HG03135 (cell line): ENCODE results near the gene KLF12.

ENCODE experiments used
- ATAC-seq: cut with Tn5 transposase; IDR thresholded peaks from one replicate; pipeline ENCODE4 v1.9.1; 2021; ENCODE audit warnings: mild to moderate bottlenecking, moderate library complexity; ENCODE audit not compliant: unreplicated experiment

KLF12 gene

GRCh38 chr13:74134221-74134776, at the start of gene KLF12:
Gene KLF12 (minus strand): TSS chr13:74134404.
- ATAC-seq = peak; percentile 77

GRCh38 chr13:74182491-74182890, 48.3 kb upstream of the KLF12 start:
- ATAC-seq = no peak

- no peak for ATAC-seq
Observed at GRCh38 chr13:74174810-74175209, 40.6 kb upstream of the KLF12 start.

GRCh38 chr13:74173822-74174221, 39.6 kb upstream of the KLF12 start:
- no peak for ATAC-seq

DNA sequence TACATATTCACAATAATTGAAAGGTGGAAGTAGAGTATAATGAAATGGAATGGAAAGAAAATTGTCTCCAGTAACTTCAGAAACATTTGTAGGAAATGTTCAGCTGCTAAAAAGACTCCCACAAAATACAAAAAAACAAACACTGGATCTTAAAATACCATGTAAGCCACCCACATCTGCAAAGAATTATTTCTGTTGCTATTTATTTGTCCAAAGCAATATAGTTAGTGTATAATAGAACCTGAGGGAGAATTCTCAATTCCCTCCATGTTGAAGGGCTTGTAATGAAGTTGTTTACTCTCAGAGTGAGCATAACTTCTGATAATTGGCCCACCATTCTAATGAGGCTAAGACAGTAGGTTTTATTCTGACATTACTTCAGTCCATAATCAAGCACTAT, 37.4 kb upstream of the KLF12 start:
- ATAC-seq = no peak

DNA sequence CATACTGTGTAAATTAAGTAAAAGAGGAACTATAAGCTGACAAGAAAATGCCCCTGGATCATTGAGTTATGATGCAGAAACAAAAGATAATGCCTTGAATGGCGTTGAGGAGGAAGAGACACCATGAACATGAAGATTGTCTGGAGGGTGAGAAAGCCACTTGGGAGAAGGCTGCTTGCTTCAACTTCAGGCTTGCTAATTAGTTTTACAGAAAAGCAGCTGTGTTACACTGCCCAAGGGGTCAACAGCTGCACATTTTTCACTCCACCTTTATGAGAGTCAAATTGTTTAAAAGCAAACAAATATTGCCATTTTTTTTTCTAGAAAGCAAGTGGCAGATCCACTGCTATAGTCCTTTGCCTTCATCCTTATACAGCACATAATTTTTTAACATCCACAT, 35.5 kb upstream of the KLF12 start:
- ATAC-seq = no peak

DNA sequence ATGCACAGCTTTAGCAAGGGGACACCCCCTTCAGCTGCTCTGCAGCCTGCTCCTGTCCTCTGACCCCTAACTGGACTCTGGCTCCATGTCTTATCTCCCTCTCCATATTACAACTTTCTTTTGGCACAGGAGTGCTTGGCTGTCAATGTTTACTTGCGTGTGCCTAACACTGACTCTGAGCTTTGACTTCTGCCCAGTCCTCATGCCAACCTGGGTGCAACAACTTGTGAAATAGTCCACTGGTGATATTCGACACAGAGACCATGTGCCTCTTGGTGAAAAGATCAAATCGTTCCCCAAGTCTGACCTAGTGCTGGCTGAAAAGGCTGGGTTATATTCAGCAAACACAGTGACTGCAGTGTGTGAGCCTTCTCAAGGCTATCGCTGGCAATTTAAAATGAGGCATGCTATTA, 34.1 kb upstream of the KLF12 start:
- no peak for ATAC-seq

GRCh38 chr13:74166261-74167004, 32.2 kb upstream of the KLF12 start:
- ATAC-seq = no peak

- ATAC-seq = no peak
Observed at GRCh38 chr13:74162782-74163181, 28.6 kb upstream of the KLF12 start.

DNA sequence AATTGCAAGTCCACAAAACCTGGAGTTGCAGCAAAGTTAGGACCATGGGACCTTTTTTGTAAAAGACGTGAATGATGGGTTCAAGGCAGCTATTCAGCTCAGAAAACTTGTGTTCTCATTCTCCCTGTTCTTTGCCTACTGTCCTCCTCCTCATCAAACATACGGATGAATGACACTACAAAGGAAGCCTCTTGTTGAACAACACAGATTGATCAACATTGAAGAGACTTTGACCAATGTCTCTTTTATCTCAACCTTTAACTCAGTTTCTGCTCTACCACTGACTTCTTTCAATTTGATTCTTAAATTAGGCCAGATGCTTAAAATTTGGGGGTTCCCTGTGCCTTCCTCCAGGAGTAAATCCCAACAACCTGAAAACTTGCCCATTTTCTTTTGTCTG, 27.9 kb upstream of the KLF12 start:
- no peak for ATAC-seq

DNA sequence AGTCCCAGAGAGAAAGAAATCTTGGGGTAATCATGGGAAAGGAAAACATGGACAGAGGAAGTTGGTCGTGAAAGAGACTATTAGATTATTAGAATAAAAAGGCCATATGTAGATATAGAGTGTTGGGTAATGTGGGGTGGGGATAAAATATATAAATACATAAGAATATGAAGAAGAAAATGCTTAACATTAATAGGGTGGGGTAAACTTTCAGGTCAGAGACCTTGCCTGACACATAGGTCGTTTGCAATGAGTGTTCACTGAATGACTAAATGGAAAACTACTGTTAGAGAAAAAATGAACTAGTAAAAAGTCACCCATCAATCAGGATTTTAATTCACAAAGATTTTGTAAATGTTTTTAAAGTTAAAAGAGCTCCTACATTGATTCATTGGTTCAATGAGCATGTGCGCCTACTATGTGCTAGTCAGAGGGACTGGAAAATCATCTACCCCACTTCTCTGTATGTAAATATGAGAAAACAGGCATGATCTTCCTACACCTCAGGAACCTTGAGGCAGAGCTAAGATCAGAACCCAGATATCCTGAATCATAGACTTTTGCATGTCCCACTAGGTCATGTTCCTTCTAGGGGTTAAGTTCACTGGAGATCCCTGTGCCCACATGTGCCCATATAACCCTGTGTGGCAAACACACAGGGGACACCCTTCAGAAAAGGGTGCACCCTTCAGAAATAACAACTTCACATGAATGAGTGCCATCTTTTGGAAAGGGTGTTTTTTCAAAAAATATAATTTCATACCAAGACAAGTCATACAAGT, 24.6 kb upstream of the KLF12 start:
- no peak for ATAC-seq

- ATAC-seq = no peak
Observed at GRCh38 chr13:74158028-74158427, 23.8 kb upstream of the KLF12 start.

DNA sequence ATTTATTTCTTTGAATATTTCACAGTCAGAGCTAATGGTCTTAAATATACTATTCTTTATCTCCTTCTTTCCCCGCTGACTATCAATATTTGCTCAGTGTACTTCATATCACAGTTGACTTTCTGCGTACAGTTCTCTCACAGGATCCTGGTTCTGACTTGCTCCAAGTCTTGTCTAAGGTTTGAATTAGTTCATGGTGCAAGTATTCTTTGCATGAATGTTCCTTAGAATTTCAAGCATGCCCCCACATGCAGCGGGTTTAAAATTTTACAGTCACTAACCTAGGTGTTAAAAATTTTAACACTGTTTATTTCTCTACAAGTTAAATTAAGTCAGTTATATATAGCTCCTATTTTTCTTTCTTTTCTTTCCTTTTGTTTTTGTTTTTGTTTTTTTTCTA, 20.8 kb upstream of the KLF12 start:
- no peak for ATAC-seq

DNA sequence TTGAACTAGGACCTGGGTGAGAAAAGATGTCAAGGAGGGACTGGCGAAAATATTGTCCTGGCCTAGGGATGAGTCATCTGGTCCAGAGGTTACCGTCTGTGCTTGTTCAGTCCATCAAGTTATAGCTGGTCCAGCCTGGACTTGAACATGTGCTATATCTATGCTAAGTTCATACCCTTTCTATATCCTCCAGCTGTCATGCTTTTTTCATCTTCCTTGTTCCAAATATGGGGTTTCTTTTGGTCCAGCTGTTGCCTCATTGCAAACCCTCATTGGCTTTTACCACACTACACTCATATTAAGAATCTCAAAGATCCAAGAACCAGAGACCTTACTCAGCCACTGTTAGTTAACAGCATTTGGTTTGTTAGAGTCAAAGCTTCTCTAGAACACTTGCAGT, 19.1 kb upstream of the KLF12 start:
- ATAC-seq = no peak

DNA sequence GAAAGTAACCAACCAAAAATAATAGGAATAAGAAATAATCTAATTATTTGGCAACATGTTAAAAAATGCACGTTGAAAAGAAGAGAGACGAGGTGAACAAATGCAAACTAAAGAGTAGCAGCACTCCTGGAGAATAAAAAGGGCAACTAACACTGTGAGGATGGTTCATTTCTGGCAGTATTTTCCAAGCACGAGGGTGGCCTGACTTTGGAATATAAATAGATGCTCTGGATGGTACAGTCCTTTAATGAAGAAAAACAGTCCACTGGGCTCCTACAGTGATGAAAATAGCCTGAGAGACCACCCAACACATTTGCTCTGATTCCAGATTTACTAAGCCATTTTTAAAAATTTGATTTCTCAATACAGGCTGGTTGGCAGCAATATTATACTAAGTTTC, 17.7 kb upstream of the KLF12 start:
- ATAC-seq = no peak

DNA sequence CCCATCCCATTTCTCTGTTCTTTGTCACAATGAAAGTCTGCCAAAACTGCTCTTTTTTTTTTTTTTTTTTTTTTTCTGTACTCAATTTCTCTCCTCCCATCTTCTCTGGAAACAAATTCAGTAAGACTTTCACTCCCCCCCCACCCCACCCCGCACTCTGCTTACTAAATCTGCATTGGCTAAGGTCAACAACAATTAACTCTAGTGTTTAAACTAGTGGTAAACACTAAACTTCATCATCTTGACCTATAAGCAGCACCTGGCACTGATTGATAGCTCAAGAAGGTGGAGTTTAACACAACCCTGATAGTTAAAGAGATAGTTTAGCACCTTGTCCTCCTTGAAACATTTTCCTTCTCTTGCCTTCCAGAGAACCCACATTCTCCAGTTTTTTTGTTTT, 14.1 kb upstream of the KLF12 start:
- no peak for ATAC-seq

- no peak for ATAC-seq
Observed at GRCh38 chr13:74145249-74145975, 11.2 kb upstream of the KLF12 start.

DNA sequence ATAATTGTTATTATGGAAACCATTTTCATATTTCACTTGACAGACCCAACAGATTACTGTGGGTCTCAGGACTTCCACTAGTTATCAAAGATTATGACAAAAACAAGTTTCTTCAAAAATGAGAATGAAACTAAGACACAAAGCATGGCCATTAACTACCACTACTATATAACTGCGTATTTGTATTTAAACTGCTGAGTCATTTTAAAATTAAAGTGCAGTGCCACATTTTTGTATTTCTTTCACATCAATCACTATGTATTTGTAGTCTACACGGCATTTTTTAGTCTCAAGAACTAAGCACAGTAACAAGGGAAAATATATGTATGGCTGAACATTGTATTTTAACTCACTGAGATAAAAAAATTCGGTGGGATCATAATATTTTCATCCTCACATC, 10.1 kb upstream of the KLF12 start:
- no peak for ATAC-seq

DNA sequence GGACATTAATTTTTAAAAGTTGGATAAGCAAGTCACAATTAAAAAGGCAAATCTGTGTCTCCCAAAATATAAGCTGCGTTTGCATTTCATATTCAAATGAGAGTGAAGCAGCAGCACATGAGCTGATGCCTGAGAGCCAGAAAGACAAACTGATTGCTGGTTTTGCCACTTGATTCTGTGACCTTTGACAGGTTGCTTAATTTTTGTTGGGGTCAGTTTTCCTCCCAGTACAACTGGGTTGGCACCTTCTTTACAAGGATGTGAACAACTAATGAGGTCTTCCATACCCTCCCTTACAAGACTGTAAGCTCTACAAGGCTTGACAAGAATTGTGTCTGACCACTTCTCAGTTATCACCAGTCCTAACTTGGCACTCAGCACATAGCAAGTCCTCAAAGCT, 8.1 kb upstream of the KLF12 start:
- no peak for ATAC-seq

DNA sequence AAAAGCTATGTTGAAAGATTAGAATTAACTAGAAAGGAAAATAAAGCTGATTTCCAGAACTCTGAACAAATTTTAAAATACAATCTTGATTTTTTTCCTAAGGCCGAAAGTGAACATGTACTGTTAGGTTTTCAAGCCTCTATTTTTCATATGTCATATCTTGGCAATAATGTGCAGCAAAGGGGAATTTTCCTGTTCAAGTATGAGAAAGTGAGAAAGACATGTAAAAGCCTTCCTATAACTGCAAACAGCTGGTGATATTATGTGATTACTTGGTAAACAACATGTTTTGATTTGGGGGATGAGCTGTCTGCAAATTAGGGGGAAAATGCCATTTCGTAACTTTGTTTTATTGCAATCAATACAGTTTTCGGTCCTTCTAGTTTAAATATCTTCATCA, 4.0 kb upstream of the KLF12 start:
- no peak for ATAC-seq

DNA sequence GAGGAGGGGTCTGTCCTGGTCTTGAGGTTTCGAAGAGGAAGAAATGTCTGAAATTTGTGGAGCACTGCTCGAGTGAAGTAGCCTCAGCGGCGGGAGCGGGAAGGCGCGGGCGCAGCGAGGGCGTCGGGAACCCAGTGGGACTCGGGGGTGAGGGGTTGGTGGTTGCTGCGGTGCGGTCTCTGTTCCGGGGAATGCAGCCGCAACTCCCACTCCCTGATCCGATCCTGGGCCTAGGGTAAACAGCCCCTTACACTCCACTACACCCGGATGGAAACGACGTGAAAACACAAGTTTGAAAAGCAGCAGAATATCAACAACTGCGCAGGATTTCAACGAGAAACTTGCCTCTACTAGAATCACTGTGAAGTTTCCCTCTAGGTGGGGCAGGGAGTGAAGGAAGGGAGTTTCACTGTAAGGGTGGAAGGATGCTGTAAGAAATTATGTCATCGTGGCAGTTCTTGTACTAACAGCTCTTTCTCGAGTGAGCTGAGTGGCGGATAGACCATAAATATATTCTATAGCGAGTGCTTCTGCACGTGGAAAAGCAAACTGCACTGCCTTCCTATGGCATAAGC, 2.0 kb upstream of the KLF12 start:
- ATAC-seq = no peak
